IPS DF 4.7 (cell line): ENCODE data around the gene CCDC136.

Experiments
- DNase-seq: peaks from one replicate; pipeline ENCODE4 v3.0.0-alpha.2; 2013; ENCODE audit warnings: low spot score; ENCODE audit errors: extremely low read depth

CCDC136 gene

DNA sequence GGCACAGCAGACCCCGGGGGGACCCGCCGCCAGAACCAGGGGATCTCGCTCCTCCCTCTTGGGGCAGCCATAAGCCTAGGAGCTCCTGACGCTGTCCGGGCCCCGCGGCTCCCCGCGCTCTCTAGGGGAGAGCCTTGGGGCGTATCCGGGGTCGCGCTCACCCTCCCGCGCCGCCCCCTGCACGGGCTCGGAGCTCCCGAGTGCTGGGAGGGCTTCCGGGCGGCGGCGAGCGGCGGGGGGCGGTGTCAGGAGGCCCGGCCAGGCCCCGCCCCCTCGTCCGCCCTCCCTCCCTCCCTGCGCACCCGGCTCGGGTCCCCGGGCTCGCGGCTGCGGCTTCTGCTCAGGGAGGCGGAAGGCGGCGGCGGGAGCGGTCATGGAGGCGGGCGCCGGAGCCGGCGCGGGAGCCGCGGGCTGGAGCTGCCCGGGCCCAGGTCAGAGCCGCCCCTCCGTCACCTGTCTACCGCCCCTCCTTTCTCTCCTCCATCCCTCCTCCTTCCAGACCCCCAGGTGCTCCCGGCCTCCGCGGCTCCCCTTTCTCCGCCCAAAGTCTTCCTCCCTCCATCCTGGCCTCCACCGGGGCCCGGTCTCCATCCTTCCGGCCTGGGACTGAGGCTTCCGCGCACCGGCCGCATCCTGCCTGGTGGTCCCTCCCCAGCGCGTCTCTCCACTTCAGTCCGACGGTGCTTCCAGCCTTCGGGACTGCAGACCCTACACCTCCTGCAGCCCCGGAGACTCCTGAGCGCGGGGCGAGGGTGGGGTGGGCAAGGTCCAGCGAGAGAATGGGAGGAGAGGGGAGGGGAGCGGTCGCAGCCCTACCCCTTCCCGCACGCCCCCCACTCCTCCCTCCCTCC lies at the start of gene CCDC136:
CCDC136 (plus strand) TSS at position 848 of the 851 bp plus-strand sequence. CDS start 444 bp downstream, outside the sequence.
- no peak for DNase-seq

DNA sequence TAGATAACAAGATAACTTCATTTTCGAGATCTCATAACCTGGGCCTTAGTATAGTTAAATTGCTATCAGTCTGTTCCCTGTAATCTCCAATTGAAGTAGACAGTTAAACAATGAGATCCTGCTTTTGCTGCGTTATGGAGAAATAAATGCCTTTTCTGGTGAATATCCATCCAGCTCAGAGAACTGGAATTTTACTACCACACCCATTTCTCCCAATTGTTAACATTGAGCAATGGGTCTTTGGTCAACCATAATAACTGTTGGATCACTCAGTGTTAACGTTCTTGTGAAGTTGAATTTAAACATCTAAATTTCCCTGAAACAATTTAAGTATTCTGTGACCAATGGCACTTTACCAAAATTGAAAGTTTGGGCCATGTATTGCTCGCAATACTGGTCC lies 49.6 kb upstream of the CCDC136 start:
- DNase-seq: no peak

DNA sequence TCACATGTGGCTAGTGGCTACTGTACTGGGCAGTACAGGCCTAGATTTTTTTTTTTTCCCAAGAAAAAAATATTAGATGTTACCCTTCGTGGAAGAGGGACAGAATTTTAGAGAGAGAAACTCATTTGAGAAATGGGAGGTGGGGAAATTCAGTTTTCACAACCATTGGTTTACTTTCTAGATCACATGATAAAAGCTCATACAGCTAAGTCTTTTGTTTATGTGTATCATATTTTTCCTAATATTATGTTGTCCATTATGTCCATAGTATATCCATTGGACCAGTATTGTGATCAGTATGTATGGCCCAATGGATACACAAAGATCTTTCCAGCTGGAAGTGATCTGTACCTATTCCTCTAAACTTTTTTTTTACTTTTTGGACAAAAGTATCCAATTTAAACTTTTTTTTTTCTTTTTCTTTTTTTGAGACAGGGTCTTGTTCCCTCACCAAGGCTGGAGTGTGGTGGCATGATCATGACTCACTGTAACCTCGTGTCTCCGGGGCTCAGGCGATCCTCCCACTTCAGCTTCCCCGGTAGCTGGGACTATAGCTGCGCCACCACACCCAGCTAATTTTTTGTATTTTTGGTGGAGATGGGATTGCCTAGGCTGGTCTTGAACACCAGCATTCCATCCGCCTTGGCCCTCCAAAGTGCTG lies 48.5 kb upstream of the CCDC136 start:
- no peak for DNase-seq

DNA sequence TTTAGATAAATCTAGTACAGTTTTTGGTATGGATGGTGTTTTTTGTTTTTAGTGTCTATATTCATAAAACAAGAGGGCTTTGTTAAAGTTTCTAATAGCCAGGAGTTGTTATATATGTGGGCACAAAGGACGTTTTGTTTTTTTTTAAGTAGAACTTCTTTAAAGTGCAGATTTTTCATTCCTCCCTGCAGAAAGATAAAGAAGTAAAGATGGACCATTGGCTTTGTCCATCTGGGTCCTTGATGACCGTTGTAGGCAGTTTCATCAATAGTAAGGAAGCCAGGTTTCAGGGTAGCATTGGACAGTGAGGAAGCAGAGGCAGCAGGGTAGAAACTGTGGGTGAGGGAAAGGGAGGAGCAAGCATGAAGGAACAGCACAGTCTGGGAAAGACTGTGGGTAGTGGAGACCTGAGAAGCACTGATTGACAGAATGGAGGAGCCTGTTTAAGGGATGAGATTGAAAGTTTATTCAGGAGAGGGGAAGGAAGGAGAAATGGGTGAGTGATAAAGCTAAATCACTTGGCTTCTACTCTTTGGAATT lies 47.3 kb upstream of the CCDC136 start:
- DNase-seq: no peak

DNA sequence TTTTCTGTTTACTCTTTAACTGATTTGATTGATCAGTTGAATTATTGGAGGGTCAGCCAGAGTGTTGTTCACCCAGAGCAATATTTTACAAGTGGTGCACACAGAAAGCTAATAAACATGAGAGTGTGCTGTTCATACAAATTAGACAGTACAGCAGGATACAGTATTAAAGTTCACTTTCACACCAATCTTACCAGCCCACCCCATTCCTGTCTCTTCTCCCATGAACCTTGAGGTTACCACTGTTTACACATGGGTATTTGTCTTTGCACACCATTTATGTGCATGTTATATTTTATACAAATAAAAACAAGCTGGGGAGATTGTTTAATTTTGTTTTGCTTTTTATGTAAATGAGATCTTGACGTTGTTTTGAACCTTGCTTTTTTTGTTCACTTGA lies 46.1 kb upstream of the CCDC136 start:
- DNase-seq: no peak

DNA sequence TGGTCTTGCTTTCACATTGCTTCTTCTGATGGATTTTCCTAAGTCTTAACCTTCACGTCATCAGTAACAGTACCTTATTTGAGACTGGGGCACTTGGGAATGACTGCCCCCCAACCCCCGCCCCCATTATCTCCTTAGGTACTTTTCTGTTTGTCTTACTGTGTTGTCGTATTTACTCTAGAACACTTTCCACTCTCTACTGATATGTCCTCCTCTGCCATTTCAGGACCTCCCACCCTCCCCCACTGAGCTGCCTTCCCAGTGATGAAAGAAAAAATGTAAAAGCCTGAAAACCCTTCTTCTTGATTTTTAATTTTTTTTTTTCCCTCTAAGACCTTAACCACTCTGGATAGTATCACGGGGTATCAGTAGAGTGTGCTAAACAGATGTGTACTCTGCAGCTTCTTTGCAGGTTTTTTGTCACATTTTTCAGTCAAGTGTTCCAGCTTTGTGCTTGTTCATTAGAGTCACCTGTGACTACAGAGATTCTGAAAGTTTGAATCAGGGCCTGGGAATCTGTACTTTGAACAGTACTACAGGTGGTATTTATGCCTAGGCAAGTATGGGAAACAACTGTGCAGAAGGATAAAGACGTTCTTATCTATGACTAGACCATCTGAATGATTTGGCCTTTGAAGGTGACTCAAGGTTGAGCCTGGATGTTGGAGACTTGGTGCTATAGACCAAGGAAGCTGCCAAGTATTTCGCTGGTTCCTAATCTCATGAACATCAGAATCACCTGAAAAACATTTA lies 44.3 kb upstream of the CCDC136 start:
- no peak for DNase-seq

DNA sequence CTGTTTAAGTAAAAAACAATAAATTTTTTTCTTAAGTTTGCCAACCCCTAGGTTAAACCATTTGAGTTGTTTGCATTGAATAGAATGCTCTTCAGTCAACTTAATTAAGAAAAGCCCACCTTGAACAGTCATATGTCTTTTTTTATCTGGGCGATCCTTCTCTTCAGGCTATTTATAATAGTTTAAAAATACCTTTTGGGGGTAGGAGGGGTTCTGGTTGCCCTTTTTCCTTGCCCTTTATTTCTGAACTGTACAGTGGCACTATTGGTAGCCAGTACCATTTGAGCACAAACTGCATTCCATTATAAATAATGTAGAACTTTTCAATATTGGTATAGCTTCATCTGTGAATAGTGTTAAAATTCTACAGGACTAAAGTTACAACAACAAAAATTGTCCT lies 39.5 kb upstream of the CCDC136 start:
- DNase-seq: no peak

DNA sequence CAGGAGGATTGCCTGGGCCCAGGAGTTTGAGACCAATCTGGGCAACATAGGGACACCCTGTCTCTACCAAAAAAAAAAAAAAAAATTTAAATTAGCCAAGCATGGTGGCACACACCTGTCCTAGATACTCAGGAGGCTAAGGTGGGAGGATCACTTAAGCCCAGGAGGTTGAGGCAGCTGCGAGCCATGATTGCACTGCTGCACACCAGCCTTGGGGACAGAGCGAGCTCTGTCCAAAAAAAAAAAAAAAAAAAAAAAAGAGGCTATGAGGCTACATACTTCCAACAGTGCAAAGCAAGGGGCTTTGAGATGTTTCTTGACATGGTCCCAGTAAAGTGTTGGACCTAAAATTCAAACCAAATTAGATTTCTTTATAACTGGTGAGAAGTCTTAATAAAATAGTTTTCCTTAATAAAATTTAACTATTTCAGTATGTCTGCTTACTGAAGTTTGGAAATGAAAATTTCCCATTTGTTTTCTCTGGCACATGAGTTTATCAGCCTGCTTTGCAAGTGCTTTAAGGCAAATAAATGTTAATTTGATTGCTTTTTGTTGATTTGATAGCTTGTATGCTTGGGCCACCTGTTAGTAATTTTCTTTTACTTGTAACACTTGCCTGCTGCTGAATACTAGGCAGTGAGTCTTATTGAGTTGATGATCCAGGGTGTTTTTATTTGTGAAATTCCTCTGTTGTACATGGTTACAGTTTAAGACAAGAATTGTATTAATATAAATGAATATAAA lies 36.5 kb upstream of the CCDC136 start:
- no peak for DNase-seq

DNA sequence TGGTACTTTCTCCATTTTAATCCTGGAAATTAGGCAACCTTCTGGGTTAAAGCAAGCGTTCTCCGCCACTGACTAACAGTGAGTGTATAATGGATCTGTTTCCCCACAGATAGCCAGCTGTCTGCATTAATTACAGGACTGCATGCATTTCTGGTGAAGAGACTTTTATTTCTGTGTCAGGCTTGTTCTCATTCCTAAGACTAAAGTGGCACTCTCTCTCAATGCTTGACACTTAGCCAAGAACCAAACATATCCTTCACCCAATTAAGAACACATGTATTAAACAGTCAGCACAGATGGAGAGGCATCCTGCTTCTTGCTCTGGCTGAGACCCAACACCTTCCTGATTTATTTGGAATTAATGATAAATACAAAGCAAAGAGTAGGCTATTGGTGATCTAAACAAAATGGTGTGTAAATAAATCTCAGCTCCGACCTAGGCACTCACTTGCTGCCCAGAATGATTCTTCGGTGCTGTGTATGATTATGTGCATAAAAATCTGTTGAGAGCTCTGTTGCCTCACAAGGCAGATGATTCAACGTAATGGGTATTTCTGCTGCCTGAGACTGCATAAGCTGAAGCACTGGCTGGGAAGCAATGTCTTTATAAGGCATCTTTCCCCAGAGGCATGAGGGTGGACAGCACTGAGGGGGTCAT lies 35.8 kb upstream of the CCDC136 start:
- DNase-seq: no peak

DNA sequence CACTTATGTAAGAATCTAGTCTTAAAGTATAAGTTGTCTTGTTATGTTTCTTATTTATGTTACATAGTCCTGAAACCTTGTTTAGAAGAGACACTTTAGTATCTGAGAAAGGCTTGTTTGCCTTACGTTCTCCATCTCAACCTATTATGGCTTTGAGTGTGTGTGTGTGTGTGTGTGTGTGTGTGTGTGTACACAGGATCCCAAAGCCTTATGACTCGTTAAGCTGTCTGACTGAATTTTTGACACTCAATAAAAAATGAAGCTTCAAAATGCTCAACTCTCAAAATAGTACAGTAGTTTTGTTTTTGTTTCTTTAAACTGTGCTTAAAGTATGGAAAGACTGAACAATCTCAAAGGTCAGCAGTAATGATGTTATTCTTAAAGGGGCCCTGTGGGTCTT lies 34.6 kb upstream of the CCDC136 start:
- DNase-seq: no peak

DNA sequence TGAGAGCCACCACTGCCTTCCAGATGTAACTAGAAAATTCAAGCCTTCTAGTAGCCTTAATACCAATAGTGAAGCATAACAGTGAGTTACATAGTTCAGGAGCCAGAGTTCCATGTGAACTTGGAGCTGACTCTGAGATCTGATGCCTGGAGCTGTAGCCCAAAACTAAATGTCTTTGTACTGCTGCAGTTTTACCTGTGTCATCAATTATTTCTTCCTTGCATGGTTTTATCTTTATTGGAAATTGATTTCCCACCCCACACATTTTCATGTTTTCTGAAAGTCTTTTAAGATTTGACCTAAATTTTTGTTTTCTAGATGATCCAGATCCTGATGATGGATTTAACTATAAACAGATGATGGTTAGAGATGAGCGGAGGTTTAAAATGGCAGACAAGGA lies 33.2 kb upstream of the CCDC136 start:
- no peak for DNase-seq

DNA sequence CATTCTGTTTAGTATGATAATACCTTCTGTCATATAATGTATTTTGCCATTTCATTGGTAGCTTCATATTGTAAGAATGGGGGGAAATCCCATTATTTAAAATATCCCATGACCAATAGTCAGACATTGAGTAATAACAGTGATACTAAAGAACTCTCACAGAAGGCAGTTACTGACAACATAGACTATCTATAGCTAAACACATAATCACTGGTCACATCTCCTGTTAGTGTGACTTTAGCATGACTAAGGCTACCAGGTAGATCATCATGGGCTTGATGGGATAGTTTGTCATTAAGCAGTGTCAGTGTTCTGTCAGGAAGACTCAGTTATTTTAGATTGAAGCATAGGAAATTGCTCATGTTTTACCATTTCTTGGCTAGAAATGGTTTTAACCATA lies 32.5 kb upstream of the CCDC136 start:
- no peak for DNase-seq

DNA sequence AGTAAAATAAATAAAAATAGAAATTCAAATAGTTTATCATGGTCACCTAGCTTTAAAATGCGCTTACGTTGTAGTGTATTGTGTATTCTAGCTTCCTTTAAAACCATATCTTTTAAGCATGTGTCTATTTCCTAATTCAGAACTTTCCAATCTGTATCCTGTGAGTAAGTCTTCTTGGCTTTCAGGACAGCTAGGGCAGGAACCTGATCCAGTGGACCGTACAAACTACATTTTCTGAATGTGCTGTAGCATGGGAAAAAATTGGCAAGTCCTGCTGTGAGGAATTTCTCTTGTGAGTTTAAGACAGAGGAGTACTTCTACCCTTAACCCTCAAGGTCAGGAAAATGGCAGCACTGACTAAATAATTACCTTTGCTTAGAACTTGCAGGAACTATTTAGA lies 28.2 kb upstream of the CCDC136 start:
- DNase-seq: no peak

DNA sequence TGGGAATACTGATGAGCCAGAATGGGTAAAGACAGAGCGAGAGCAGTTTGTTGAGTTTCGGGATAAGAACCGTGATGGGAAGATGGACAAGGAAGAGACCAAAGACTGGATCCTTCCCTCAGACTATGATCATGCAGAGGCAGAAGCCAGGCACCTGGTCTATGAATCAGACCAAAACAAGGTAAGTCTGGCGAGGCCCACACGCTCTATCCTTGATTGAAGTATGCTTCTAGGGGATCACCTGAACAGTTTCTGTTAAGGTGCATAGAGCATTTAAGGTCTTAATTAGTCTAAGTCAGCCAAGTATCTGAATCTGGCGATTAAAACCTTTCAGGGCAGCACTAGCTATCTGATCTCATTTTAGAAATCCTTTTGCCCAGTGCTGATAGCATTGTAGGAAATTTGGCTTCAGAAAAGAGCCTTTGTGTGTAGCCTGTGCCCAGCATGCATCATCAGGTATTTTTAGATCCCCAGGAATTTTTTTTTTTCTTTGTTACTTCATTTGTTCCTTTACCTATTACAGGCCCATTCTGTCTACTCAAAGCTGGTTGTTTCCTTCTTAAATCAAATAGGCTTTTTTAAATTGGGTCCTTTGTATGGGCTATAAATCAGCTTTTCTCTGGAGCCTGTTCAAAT lies 24.2 kb upstream of the CCDC136 start:
- DNase-seq: no peak

DNA sequence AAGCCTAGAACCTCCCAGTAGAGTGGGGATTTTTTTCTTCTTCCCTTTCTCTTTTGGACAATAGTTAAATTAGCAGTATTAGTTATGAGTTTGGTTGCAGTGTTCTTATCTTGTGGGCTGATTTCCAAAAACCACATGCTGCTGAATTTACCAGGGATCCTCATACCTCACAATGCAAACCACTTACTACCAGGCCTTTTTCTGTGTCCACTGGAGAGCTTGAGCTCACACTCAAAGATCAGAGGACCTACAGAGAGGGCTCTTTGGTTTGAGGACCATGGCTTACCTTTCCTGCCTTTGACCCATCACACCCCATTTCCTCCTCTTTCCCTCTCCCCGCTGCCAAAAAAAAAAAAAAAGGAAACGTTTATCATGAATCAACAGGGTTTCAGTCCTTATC lies 21.5 kb upstream of the CCDC136 start:
- no peak for DNase-seq

DNA sequence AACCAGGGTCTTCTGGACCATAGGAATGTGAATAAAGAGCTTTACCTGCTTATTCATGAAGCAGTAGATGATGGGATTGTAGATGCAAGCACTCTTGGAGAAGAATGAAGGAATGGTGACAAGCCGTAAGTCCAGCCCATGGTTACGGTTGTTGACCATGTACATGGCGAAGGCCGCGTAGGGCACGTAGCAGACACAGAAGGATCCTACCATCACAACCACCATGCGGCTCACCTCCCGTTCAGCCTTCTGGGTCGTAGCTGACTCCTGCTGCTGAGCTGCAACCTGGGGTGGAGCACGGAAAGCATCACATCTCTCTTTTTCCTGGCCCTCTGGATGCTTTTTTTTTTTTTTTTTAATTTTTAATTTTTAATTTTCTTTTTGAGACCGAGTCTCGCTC lies 18.2 kb upstream of the CCDC136 start:
- no peak for DNase-seq

DNA sequence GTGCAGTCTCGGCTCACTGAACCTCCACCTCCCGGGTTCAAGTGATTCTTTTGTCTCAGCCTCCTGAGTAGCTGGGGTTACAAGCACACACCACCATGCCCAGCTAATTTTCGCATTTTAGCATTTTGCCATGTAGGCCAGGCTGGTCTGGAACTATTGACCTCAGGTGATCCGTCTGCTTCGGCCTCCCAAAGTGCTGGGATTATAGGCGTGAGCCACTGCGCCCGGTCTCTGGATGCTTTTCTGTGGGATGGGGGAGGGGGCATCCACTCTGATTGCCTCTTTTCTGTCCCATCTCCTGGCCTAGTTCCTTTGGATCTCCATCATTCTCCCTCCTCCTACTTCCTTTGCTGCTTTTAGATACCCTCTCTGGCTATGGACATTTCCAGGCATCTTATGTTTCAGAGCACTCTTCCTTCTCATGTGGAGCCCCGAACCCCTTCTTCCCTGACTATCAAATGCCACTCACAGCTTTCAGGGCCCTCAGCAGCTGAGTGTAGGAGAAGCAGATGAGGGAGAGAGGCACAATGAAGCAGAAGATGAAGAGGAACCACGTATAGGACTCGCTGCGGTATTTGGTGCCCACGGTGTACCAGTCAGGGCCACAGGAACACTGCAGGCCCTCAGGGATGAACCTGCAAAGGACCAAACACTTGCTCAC lies 17.6 kb upstream of the CCDC136 start:
- DNase-seq: no peak

DNA sequence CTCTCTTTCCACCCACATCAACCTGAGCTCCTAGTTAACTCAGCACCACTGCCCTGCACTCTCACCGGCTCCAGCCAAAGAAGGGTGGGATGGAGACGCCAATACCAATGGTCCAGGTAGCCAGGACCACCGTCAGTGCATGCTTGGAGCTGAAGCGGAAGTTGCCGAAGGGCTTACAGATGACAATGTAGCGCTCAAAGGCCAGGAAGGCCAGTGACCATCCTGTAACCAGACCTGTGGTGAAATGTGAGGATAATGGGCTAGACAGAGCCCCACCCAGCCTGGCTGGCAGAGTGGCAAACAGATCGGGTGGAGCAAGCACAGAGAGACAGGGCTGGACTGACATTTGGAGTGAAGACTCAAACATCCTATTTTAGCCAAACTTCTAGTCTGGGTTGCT lies 16.8 kb upstream of the CCDC136 start:
- DNase-seq: no peak

DNA sequence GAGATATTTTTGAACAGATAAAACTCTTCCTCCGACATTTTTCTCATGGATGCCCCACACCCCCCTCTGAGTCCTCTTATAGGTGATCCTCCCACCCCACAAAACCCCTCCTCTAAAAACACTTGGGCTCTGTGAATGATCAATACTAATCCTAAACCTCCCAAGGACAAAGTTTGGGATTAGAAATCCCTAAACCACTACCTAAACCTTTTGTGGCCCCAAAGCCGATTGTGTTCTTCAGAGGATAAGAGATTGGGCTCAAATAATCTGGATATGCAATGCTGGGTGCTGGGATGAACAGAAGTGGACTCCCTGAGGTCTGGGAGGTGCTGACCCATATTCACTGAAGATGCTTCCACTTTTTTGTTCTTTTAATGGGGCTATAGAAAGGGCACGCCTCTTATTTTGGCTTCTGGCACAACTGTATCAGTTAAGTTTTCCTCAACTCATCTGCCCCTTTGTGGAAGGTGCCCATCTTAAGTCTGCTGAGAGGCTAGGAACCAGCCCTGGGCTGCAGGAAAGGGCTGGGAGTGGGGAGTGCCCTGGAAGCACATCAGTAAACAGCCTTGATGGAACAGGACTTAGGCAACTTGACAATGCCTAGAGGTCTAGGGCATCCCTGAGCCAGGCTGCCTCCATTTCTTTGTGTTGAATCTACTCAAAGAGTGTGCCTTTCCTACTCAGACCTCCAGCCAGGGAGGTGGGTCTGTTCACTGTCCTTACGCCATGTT lies 15.9 kb upstream of the CCDC136 start, which contains the start of gene OPN1SW:
OPN1SW (minus strand) TSS at position 51 of the 731 bp plus-strand sequence; CDS start at position 38, 13 bp downstream.
- DNase-seq: no peak
